ENCODE measurements around the gene CSRNP3.

GRCh38 chr2:165575044-165575615 lies 105.6 kb downstream of the CSRNP3 start:
- TF ChIP-seq POLR2AphosphoS5 (IDR thresholded peaks at IDR 0.05; ENCODE audit: insufficient read depth, low read depth, low read length) (no peak), JUN (IDR thresholded peaks at IDR 0.05; ENCODE audit: borderline replicate concordance, insufficient read depth, insufficient read length, low read depth) (no peak), CTCF (IDR thresholded peaks at IDR 0.05; ENCODE audit: extremely low read depth in 1 of 2, insufficient read depth in 1 of 2, low read depth in 1 of 2, low read length in 2 of 2) (no peak), EZH2 (IDR thresholded peaks at IDR 0.05; ENCODE audit: borderline replicate concordance, low read depth, low read length, severe bottlenecking) (no peak), GATA2 (IDR thresholded peaks at IDR 0.05; ENCODE audit: insufficient read depth, insufficient read length, low read depth, low read length) (no peak), MAX (IDR thresholded peaks at IDR 0.05; ENCODE audit: insufficient read depth, insufficient read length) (no peak), POLR2A (IDR thresholded peaks at IDR 0.05; ENCODE audit: low read depth, low read length) (no peak), MYC (IDR thresholded peaks at IDR 0.05; ENCODE audit: low read depth, low read length) (no peak), FOS (IDR thresholded peaks at IDR 0.05; ENCODE audit: borderline replicate concordance, insufficient read depth, low read length) (no peak)
